Thyroid gland (tissue), 4 donors: ENCODE measurements around the gene BTBD8. TPM values are rescaled to one million over a fixed set of nuclear protein-coding genes. Genes with fewer than 3 reads are reported as not detected.

Experiments
- DNase-seq, 2 donors: peaks; one replicate each; pipeline ENCODE4 v3.0.0-alpha.2; 2019
- H3K27ac ChIP-seq, 3 donors: fragments of 200-600 bp; sonication (generic); 1 replicate in 2 of 3; 2 replicates in 1 of 3; pipeline ENCODE4 v1.5.1; 2016 to 2019; ENCODE audit warnings: mild to moderate bottlenecking in 1 of 3, moderate library complexity in 1 of 3
- H3K27me3 ChIP-seq: fragments of 200-600 bp; sonication (generic); one replicate; pipeline ENCODE4 v1.5.1; 2019
- H3K36me3 ChIP-seq, 2 donors: fragments of 200-600 bp; sonication (generic); one replicate each; pipeline ENCODE4 v1.5.1; 2016 to 2019
- H3K4me1 ChIP-seq, 2 donors: fragments of 200-600 bp; sonication (generic); one replicate each; pipeline ENCODE4 v1.5.1; 2017 to 2019
- H3K4me3 ChIP-seq, 3 donors: fragments of 200-600 bp; sonication (generic); replicated peaks in 1 of 3; 1 replicate in 2 of 3; 2 replicates in 1 of 3; pipeline ENCODE4 v1.5.1; 2016; ENCODE audit warnings: mild to moderate bottlenecking in 1 of 3
- H3K9me3 ChIP-seq: fragments of 200-600 bp; sonication (generic); one replicate; pipeline ENCODE4 v1.5.1; 2017
- POLR2A ChIP-seq, 2 donors: fragments of 450-650 bp; IDR thresholded peaks; one replicate each; pipeline ENCODE4 v1.6.1; 2017; ENCODE audit warnings: antibody characterized with exemption in 2 of 2, mild to moderate bottlenecking in 2 of 2, moderate library complexity in 1 of 2
- WGBS, 2 donors: methylation state at CpG; one replicate each; pipeline ENCODE4 v1.1.5; 2017; 5-methylcytosine and 5-hydroxymethylcytosine counted together
- intact Hi-C: fragments of 100-400 bp; cut with DNase I; formaldehyde crosslinking; loops from one replicate; pipeline ENCODE4 v1.15.1; 2023
- total RNA-seq, 4 donors: library from RNA; depleted of rRNA; stranded (reverse); fragments of >200 nt; gene quantifications; one replicate each; pipeline ENCODE4 v1.2.3, GENCODE V29; 2016
- TF ChIP-seq, protein P1 (sequence below), 6 experiments: fragments of 200-600 bp in 3 of 6; fragments of 450-650 bp in 3 of 6; sonication (generic) in 3 of 6; IDR thresholded peaks; one replicate each; pipeline ENCODE4 v1.5.1; 2016 to 2019; ENCODE audit warnings: antibody characterized with exemption in 6 of 6, mild to moderate bottlenecking in 2 of 6, inconsistent platforms in 1 of 6, moderate library complexity in 1 of 6

BTBD8 gene
- total RNA-seq, 4 donors from 2014 or later: 11.0 to 18.3 (median 15.9) TPM

DNA sequence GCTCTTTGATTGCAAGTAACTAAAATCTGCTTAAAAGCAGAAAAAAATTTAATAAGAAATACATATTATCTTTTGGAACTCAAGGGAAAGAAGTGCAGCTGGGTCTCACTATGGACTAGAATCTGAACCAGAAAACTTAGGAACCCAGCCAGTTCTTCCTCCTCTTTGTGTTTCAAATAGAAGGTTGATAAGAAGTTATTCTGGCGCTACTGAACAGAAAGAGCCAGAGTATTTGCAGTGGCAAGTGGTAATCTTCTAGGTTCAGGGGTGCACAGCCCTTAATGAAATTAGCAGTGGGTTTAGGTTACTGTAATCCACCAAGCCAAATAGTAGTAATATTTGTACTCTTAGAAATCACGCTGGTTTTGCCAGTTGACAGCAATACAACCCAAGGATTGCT, 28.5 kb downstream of the BTBD8 start:
- intact Hi-C loops: no loop called here
- Histone ChIP-seq H3K9me3 (no peaks in the 10 kb centered on the region), H3K27ac (no peak overlapping the region), H3K4me3 (no peak overlapping the region), H3K36me3 (no peaks in the 10 kb centered on the region), H3K4me1 (no peaks in the 10 kb centered on the region), H3K27me3 (no peaks in the 10 kb centered on the region)
- 93 to 100% methylated on average over 2 of the region's 2 CpGs for WGBS, 2 donors
- no peak for TF ChIP-seq POLR2A (IDR thresholded peaks at IDR 0.05)
- TF ChIP-seq, protein P1, sequence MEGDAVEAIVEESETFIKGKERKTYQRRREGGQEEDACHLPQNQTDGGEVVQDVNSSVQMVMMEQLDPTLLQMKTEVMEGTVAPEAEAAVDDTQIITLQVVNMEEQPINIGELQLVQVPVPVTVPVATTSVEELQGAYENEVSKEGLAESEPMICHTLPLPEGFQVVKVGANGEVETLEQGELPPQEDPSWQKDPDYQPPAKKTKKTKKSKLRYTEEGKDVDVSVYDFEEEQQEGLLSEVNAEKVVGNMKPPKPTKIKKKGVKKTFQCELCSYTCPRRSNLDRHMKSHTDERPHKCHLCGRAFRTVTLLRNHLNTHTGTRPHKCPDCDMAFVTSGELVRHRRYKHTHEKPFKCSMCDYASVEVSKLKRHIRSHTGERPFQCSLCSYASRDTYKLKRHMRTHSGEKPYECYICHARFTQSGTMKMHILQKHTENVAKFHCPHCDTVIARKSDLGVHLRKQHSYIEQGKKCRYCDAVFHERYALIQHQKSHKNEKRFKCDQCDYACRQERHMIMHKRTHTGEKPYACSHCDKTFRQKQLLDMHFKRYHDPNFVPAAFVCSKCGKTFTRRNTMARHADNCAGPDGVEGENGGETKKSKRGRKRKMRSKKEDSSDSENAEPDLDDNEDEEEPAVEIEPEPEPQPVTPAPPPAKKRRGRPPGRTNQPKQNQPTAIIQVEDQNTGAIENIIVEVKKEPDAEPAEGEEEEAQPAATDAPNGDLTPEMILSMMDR (IDR thresholded peaks at IDR 0.05): no peak
- no peak for DNase-seq

DNA sequence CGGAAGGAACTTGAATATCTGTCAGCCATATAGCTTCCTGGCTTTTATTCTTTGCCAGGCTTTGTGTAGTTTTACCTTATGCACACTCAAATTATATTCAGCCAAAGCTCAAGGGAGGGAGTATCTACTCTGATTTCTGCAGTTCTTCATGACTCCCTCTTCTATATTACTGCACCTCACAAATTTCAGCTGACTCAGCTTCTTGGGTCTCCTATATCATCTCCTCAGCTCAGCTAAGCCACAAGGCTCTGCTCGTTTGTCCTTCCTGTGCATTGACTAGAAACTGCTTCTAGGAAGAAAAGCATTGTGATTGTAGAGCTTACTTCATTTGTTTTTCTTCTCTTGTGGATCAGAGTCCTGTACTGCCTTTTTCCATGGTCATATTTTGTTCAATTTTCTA, 37.4 kb downstream of the BTBD8 start:
- intact Hi-C loops: no loop called here
- Histone ChIP-seq H3K4me3 (no peak overlapping the region), H3K27ac (no peak overlapping the region), H3K9me3 (no peaks in the 10 kb centered on the region), H3K4me1 (no peaks in the 10 kb centered on the region), H3K36me3 (no peaks in the 10 kb centered on the region), H3K27me3 (no peaks in the 10 kb centered on the region)
- WGBS, 2 donors: 52 to 54% methylated on average over 2 of the region's 2 CpGs
- TF ChIP-seq POLR2A (IDR thresholded peaks at IDR 0.05): no peak
- TF ChIP-seq, protein P1 (IDR thresholded peaks at IDR 0.05): no peak
- DNase-seq: no peak

DNA sequence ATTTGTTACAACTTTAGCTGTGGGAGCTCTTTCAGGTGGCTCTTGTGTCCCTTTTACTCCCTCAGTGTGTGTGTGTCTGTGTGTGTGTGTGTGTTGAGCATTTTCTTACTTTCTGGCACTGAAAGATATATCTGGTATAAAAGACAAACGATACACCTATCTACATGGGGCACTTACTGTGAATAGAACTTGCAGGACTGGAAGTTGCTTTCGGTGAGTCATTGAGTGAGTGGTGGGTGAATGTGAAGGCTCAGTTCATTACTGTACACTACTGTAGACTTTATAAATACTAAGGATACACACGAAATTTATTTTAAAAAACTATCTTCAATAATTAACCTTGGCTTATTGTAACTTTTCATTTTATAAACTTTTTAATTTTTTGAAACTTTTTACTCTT, 38.7 kb downstream of the BTBD8 start:
- TF ChIP-seq, protein P1 (IDR thresholded peaks at IDR 0.05): no peak
- TF ChIP-seq POLR2A (IDR thresholded peaks at IDR 0.05): no peak
- WGBS, 2 donors: 72 to 73% methylated on average over 3 of the region's 3 CpGs
- H3K4me3 ChIP-seq: no peak overlapping the region
- H3K4me1 ChIP-seq: no peaks in the 10 kb centered on the region
- no peak for DNase-seq
- no peaks in the 10 kb centered on the region for H3K9me3 ChIP-seq
- H3K27ac ChIP-seq: no peak overlapping the region
- no peaks in the 10 kb centered on the region for H3K36me3 ChIP-seq
- intact Hi-C loops: no loop called here
- H3K27me3 ChIP-seq: no peaks in the 10 kb centered on the region

DNA sequence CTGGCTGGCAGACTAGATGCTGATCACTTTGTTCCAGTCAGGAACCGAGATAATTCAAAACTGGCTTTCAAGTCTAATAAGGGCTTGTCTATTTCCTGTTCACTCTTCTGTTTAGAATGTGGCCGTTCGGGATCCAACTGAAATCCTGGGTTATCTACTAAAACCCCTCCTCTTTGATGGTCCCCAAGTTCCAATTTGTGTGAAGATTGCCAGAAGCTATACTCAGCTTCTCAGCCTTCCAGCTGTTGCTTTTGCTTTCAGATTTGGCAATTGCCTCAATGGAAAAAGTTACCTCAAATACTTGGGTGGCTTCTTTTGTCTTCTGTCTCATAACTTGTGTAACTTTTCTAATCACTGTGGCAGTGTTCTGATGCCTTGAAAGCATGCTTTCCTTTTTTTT, 43.7 kb downstream of the BTBD8 start:
- Histone ChIP-seq H3K4me1 (no peaks in the 10 kb centered on the region), H3K4me3 (no peak overlapping the region), H3K27me3 (no peaks in the 10 kb centered on the region), H3K36me3 (no peaks in the 10 kb centered on the region), H3K27ac (no peak overlapping the region), H3K9me3 (no peaks in the 10 kb centered on the region)
- intact Hi-C loops: no loop called here
- no peak for TF ChIP-seq POLR2A (IDR thresholded peaks at IDR 0.05)
- TF ChIP-seq, protein P1 (IDR thresholded peaks at IDR 0.05): no peak
- 65 to 77% methylated on average over 3 of the region's 3 CpGs for WGBS, 2 donors
- no peak for DNase-seq

DNA sequence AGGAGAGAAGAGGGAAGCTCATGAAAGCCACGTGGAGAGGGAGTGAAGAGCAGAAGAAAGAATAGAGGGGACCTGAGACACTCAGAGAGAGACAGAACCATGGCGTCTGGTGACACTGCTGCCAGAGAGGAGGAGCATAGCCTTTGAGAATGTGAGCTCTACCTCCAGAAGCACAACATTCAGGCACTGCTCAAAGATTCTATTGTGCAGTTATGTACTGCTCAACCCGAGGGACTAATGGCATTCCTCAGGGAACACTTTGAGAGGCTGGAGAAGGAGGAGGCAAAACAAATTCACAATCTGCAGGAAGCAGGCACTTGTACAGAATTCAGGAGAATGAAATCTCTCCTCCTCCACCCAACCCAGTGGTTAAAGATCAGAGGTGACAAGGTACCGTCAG, 45.1 kb downstream of the BTBD8 start:
- no peak for DNase-seq
- H3K4me1 ChIP-seq: no peaks in the 10 kb centered on the region
- intact Hi-C loops: no loop called here
- H3K9me3 ChIP-seq: no peaks in the 10 kb centered on the region
- H3K27me3 ChIP-seq: no peaks in the 10 kb centered on the region
- TF ChIP-seq, protein P1 (IDR thresholded peaks at IDR 0.05): no peak
- no peak for TF ChIP-seq POLR2A (IDR thresholded peaks at IDR 0.05)
- H3K4me3 ChIP-seq: no peak overlapping the region
- 52 to 56% methylated on average over 4 of the region's 4 CpGs for WGBS, 2 donors
- H3K27ac ChIP-seq: no peak overlapping the region
- peaks cover 0 to 6% of the 10 kb centered on the region in 2 donors for H3K36me3 ChIP-seq
